ENCODE data around the gene AFG1L.

- TF ChIP-seq, protein P1, sequence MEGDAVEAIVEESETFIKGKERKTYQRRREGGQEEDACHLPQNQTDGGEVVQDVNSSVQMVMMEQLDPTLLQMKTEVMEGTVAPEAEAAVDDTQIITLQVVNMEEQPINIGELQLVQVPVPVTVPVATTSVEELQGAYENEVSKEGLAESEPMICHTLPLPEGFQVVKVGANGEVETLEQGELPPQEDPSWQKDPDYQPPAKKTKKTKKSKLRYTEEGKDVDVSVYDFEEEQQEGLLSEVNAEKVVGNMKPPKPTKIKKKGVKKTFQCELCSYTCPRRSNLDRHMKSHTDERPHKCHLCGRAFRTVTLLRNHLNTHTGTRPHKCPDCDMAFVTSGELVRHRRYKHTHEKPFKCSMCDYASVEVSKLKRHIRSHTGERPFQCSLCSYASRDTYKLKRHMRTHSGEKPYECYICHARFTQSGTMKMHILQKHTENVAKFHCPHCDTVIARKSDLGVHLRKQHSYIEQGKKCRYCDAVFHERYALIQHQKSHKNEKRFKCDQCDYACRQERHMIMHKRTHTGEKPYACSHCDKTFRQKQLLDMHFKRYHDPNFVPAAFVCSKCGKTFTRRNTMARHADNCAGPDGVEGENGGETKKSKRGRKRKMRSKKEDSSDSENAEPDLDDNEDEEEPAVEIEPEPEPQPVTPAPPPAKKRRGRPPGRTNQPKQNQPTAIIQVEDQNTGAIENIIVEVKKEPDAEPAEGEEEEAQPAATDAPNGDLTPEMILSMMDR (IDR thresholded peaks at IDR 0.05), result no peak
- no peak for TF ChIP-seq POLR2A (IDR thresholded peaks at IDR 0.05)
- no peak for TF ChIP-seq POLR2AphosphoS5 (IDR thresholded peaks at IDR 0.05; ENCODE audit: insufficient read depth in 1 of 2, low read depth in 1 of 2)
Observed at GRCh38 chr6:108330806-108331205, 36.0 kb downstream of the AFG1L start.
